ENCODE measurements around the gene EMX2.

The EMX2 gene

DNA sequence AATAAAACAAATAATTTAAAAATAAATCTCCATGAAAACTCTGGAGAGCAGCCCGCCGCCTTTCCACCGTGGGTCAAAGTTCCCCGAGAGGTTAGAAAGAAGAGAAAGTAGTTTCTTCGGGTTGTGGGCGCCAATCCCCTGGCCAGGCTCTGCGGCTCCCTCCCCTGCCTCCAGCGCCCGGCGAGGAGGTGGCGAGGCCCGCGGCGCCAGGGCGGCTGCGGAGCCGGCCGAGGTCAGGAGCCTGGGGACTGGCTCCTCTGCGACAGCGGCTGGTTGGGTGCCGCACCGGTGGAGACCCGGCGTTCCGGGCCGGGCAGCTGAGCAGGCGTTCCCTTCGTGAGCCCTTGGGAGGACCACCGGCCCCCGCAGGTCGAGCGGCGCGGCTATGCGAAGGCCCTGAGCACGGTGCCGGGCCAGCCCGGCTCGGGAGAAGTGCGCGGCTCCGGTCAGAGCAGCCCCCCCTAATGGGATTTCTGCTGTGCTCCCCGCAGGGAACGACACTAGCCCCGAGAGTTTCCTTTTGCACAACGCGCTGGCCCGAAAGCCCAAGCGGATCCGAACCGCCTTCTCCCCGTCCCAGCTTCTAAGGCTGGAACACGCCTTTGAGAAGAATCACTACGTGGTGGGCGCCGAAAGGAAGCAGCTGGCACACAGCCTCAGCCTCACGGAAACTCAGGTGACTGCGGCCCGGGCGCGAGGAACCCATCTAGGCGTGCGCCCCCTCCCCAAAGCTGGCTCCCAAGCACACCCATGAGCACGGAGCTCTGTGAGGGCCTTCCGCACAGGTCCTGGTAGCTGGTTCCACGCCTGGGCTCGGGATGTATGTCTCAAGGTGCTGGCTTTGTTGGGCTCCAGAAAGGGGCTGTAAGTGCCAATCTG is 2.8 kb downstream of the EMX2 start:
- peak; percentile 18 for DNase-seq

DNA sequence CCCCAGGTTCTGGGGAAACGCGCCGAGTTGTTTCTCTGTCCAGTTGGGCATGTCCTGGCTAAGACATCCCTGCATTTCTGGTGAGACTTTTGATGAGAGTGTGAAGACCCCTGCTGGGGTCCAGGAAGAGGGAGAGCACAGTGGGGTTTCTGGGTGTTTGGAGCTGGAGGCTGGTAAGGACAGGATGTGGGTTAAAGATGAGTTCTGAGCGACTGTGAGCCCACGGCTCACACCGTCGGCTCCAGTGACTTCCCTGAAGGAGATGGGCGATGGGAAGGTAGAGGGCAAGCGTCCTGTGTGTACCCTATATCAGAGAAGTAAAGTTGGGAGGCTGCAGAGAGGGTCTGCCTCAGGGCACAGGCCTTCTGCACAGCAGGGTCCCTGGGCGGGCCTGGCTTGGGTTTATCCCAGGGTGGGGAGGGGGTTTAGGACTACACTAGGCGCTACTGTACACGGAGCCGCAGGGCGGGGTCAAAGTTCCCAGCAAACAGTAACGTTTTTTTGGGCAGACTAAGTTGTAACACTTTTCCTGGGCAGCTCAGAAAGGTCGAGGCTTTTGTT is 3.6 kb downstream of the EMX2 start:
- DNase-seq = peak; percentile 21

DNA sequence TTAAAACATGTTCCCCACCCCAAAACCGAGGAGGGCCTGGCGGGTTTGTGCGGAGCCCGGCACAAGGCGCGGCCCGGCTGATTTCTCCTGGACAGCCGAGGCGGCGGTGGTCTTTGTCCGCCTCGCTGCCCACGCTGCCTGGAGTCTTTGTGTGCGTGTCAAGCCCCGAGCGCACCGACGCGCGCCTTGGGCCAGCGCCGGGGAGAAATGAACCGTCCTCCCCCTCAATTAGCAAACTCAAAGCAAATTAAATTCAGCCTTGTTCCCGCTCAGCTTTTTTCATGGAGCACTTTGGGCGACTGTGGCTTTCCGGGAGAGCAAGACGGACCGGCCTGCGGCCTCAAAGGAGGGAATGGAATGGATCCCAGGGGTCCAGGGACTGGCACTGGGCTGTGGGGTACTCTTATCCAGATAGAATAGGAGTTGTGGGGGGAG is 4.1 kb downstream of the EMX2 start:
- no peak for DNase-seq

DNA sequence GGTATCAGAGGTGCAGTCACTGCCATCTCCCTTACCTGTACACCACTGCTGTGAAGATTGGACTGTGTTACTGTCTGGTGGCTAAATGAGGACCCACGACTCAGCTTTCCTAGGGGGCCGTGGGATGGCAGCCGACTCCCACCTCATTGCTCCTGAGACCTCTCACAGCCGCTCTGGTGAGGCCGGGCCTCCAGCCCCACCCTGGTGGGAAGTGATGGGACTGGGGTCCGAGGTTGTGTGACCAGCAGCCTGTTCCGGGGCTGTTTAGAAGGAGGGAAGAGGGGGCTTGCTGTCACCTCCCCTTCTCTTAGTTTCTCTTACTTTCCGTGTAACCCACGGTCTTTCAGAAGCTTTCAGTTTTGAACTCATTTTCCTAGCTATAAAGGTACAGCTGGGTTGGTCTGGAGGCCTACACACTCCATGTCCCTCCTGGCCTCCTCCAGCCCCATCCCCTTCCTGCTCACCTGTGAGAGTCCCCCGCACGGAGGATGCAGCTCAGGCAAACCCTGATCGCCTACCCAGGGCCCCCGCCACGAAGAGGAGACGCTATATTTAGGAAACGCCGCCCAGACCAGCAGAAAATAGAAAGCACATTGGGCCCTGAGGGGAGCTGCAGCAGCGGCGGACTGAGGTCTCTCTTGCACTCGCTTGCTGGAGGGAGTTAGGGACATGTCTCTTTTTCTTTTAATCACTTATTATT is 4.6 kb downstream of the EMX2 start:
- DNase-seq = no peak

DNA sequence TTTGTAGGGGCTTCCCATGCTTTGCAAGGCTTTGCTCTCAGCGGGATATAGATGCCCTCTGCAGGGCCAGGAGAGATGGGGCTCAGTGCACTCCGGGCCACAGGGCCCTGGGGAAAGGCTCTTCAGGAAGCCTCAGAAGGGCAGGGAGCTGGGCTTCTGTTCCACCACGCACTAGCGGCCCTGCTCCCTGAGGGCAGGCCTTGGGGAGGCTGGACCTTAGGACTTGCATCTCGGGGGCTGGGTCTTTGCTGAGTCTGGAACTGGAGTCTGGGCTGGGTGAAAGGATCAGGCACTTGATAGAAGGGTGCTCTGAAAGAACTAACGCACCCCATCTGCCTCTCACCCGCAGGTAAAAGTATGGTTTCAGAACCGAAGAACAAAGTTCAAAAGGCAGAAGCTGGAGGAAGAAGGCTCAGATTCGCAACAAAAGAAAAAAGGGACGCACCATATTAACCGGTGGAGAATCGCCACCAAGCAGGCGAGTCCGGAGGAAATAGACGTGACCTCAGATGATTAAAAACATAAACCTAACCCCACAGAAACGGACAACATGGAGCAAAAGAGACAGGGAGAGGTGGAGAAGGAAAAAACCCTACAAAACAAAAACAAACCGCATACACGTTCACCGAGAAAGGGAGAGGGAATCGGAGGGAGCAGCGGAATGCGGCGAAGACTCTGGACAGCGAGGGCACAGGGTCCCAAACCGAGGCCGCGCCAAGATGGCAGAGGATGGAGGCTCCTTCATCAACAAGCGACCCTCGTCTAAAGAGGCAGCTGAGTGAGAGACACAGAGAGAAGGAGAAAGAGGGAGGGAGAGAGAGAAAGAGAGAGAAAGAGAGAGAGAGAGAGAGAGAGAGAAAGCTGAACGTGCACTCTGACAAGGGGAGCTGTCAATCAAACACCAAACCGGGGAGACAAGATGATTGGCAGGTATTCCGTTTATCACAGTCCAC is 5.4 kb downstream of the EMX2 start:
- DNase-seq = peak; percentile 6

DNA sequence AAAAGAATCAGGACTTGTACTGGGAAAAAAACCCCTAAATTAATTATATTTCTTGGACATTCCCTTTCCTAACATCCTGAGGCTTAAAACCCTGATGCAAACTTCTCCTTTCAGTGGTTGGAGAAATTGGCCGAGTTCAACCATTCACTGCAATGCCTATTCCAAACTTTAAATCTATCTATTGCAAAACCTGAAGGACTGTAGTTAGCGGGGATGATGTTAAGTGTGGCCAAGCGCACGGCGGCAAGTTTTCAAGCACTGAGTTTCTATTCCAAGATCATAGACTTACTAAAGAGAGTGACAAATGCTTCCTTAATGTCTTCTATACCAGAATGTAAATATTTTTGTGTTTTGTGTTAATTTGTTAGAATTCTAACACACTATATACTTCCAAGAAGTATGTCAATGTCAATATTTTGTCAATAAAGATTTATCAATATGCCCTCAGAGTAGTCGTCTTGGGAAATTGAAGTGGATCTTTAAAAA is 6.6 kb downstream of the EMX2 start:
- peak; percentile 14 for DNase-seq

DNA sequence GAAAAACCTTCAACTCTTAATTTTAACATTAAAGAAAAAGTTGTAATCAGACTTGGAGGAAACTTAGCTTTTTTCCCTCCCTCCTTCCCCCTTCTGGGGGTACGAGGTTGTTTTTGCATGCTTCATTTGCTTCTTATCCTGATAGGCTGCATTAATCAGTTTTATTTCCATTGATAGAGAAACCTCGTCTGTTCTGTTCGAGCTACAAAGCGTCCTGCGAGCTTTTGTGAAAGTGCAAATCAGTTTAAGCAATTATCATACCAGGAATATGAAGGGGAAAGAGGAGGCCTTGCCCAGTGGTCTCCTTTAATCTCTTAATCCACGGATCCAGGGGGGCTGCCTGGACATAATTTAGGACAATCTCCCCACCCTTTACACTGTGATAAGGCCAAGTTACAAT is 7.5 kb downstream of the EMX2 start:
- DNase-seq = no peak

DNA sequence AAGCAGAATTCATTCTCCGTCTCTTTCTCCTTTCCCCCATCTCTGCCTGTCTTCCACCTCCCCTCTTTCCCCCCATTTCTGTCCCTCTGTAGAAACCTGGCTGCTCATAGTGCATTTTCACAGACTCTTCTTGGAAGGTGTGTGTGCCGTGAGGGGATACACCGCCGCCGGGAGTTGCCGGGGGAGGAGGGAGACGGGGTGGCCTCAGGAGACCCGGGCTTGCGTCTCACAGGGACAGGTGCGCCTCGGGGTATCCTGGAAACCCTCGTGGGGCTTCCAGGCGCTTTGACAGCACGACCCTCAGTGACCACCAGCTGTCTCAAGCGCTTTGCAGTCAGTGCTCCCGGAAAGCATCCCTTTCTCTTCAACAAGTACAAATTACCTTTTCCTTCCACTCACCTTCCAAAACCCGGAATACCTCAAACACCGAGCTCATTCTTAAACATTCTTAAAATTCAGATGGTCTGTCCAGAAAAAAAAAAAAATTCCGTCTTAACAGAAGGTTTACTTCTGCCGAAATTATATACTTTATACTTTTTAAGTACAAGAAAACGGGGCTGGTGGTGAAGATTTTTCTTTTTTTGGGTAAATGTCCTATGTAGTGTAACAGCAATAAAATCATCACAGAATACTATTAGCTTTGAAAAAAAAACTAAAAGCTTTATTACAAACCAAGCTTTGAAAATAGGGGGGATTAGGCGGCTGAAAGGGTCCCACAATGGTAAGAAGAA is 8.2 kb downstream of the EMX2 start:
- no peak for DNase-seq

DNA sequence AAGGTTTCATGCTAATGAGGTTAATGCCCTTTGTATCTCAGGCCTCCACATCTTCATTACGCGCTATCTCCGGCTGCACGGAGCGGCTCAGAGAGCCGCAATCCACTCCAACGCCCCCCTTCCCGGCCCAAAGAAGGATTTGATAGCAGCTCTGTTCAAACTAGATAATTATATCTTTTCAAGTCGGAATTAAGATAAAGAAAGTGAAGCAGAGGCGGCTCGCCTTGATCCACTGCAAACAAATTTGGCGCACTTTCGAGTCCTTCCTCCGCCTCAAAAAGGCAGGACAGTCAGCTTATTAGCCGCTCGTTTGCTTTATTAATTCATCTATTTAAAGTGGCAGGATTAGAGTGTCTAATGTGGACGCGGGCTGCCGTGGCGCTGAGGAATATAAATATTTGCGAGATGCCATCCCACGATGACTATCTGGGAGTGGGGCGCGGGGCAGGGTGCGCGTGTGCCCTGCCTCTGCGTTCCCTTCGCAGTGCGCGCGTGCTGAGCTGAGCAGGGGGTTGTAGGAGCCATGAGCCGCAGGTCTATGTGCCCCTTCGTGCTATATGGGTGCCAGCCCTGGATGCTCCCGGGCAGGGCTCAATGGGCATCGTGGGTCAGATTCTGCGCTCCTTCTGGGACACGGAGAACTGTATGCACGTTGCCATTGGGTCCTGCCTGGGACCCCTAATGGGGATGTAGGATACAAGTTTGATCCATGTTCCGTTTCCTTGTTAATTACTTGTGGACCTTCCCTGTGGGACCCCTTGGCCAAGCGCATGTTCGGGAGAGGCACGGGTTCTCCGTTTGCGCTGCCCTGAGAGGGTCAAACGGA is 9.0 kb downstream of the EMX2 start:
- DNase-seq = no peak

DNA sequence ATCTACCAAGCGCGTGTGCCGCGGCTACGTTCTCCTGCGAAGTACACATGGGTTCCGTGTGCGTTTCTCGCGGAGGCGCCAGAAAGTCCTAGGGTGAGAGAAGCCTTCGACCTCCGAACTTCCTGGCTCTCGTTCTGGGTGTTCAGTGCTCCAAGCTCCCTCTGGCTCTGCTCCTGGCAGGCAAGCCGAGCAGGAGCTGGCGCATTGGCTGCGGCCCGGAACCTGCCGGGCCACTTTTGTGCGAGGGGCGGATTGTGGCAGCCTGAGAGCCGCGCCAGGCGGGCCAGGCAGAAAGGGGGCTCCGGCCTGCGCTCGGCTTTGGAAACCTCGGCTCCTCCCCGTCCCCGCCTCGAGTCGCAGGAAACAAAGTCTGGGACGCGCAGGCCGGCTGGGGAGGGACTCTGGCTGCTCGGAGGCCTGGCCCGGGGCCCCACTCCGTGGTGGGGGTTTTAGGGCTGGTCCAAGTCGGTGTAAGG is 9.6 kb downstream of the EMX2 start:
- DNase-seq = no peak

DNA sequence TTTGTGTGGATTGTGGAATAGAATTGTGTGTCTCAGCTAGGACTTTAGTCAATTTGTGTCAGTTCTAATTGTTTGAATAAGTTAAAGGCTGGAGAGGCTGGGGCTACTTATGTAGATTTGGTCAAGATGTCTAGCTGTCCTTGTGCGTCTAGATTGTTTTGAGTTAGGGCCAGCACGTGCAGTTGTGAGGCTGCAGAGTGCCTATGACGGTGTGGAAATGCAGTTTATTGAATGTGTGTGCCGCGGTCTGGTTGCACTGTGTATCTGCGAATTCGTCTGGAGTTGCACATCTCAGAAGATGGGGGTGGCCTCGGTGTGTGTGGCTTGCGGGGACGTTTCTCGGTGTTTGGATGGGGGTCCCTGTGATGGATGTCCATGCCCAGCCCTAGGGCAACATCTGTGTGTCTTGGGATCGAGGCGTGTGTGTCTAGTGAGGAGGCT is 10.2 kb downstream of the EMX2 start:
- no peak for DNase-seq

DNA sequence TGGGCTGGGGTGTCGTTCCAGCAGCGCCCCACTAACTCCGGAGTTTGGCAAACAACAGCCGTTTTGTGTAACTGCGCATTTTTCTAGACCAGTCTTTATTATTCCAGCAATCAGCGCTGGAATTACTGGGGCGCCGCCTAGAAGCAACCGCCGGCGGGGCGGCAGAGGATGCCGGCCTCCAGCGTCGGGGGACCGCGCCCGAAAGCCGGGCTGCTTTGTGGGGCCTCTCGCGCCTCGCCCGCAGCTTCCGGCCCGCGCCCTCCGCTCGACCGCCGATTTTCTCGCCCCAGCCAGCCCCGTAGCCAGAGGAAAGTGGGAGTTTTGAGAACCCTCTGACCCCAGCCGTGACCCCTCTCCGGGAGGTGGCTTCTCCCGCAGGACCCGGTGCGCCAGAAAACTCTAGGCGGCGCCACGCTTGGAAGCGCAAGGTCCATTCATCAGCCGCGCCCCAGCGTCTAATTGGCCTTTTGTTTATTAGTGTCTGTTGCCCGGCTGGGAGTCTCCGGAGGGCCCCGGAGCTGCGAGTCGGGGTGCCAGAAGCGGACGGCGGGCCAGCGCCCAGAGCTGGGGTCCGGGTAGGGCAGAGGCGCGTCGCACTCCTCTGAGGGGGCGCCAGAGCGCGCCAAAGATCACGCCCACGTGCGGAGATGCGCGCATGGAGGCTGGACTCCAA is 10.7 kb downstream of the EMX2 start:
- DNase-seq = no peak

DNA sequence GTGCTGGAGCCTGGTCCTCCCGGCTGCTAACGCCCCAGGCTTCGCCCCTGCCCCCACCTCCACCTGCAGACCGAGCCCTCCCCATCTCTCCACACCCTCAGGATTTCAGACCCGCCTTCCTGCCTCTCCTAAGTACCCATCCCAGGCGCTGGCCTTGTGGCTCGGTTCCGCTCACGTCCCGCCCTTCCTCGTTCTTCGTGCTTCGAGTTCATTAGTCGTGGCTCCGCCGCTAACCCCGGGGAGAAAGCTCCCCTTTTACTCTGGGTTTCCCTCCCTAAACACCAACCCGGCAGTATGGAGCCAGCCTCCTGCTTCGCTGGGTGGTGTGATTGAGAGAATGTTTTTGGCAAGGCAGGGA is 11.2 kb downstream of the EMX2 start:
- no peak for DNase-seq

DNA sequence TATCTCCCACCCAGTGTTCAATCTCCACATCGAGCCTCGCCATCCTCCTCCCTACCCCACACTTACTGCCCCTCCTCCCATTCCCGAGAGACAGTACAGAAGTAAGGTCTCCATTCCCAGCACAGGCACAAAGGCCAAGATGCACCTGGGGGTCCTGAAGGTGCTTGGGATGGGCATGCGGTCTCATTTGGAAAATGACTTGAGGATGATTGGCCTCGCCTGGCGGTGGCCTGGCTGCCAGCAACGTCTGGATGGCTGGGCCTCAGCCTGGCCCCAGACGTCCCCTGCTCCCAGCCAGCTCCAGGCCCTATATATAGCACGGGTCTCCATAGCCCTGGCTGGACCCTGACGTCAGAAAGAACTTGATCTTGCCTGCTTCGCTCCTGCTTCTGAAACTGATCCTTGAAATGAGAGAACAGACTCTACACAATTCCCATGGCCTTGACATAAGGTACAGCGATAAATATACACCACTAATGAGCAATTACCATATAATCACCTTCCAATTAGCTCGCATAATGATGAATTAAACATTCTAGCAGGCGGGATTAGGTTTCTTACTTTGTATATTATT is 11.8 kb downstream of the EMX2 start:
- DNase-seq = no peak

DNA sequence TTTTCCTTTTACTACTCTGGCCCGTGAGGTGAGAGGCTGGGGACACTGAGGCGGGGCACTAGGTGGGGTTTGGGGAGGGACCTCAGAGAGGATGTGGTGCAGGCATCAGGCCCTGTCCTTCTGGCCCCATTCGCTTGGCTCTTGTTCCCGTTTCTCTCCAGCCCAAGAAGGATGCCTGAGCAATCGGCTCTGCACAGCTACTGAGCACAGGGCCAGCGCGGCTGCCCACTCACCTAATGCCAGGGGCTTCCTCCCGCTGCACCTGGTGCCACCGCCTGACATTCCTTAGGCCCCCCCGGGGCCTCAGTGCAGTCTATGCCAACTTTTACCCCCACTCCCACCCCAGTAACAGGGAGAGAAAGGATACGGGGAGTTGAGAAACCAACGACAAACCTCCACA is 12.5 kb downstream of the EMX2 start:
- DNase-seq = no peak

DNA sequence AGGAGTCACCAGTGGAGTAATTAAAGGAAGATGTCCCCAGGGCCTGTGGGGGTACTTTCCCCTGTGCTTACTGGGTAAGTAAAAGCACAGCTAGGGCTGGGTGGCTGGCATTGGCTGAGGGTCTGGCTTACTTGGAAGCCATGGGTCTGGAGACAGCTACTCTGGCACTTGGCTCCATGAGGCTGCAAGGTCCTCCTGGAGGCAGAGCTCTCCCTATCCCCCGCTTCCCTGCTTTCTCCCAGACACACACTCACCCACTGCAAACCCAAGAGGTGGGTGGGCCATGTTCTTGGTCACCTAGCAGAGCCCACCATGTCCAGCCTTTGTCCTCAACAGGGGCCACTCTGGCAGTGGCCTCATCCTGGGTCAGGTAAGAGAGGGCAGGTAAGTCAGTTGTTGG is 13.3 kb downstream of the EMX2 start:
- DNase-seq = no peak

DNA sequence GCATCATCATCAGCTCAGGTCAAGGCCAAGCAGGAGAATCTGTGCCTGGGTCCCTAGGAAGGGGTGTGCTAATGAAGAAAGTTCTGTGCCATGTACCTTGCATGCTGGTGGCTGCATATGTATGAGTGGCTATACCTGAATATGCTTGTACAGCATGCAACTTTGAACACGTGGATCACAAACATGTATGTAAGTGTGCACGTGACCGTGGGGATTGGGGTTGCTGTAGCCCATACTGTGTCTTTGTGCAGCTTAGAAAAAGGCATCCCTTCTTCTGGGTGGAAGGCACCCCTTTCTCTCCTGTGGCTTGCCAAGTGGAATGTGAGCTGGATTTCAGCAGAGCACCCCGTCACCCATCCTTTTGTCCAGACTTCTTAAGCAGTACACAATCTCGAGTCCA is 13.8 kb downstream of the EMX2 start:
- DNase-seq = no peak

DNA sequence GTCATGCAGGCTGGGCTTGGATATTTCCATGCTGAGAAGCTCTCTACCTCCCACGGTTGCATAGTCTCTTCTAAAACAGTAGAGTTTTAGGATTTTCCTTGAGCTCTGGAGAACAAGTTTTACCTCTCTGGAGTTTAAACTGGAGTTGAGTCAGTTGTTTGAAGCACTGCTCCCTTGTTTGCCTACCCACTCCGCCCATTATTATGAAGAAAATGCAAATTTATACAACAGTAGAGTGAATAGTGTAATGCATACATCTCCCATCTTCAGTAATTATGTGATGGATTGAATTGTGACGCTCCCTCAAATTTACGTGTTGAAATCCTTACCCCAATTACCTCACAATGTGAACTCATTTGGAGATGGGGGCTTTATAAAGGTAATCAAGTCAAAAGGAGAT is 17.2 kb downstream of the EMX2 start:
- DNase-seq = no peak

DNA sequence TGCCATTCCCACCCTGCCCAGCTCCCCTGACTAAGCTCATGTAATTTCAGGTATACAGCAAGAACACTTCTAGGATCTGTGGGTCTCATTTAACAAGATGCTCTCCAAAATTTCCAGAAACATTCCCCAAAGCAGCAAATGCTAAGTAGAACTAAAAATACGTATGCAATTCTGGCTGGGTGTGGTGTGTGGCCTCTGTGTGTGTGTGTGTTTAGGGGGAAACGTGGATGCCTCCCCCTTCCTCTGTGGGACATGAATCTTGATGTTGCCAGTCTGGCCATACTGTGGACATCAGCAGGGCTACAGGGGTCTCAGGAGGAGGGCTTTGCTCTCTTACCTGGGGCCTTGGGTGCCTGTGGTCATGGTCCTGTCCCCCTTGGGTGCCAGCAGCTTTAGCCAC is 18.4 kb downstream of the EMX2 start:
- no peak for DNase-seq

DNA sequence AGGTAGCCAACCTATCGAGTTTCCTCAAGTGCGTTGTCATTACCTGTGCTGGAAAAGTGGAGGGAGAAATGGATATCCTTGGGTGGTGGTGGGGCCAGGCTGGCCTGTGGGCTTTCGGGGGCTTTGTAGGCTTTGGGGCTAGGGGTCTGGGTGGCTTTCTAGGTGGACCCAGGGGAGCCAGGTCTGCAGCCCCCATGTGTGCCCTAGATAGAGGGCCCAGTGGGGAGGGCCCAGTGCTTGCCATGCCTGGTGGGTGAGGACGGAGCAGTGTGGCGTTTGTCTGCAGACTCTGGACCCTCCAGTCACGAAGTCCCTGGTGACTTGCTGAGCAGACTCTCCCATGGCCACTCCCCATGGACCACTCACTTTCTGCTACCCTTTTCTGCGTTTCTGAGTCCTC is 19.7 kb downstream of the EMX2 start:
- DNase-seq = no peak
